Activated naive CD8-positive, alpha-beta T cell (primary cell): ENCODE measurements around the gene CD55.

ENCODE experiments used
- H3K27ac Mint-ChIP-seq: one replicate; pipeline ENCODE4 v1.8.0; 2021; ENCODE audit warnings: mixed read lengths
- H3K27me3 Mint-ChIP-seq: one replicate; pipeline ENCODE4 v1.8.0; 2021; ENCODE audit warnings: mixed read lengths
- H3K36me3 Mint-ChIP-seq: one replicate; pipeline ENCODE4 v1.8.0; 2021; ENCODE audit warnings: mixed read lengths
- H3K4me1 Mint-ChIP-seq: one replicate; pipeline ENCODE4 v1.8.0; 2021; ENCODE audit warnings: low read depth, mixed read lengths
- H3K4me3 Mint-ChIP-seq: one replicate; pipeline ENCODE4 v1.8.0; 2021; ENCODE audit warnings: mild to moderate bottlenecking, mixed read lengths
- H3K9me3 Mint-ChIP-seq: one replicate; pipeline ENCODE4 v1.8.0; 2021; ENCODE audit warnings: low read depth, mixed read lengths

CD55 gene

DNA sequence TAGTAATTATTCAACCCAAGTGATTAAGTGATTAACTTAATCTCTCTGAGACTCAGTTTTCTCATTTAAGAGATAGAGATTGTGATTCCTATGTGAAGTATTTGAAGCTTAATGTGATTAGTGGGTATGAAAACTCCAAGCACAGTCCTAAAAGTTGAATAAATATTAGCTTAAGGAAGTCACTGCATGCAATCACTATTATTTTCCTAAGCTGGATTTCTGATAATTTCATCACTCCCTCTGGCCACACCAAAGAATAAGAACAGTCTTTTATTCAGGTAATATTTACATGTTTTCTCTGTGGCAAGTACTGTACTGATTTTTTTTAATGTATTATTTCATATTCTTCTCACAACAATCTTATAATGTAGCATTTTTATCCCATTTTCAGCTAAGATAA lies 31.1 kb downstream of the CD55 start:
- Mint-ChIP-seq H3K4me3 (no peak overlapping the region), H3K27ac (no peak overlapping the region), H3K4me1 (peaks cover 94% of the 10 kb centered on the region), H3K9me3 (peaks cover 13% of the 10 kb centered on the region), H3K36me3 (peaks cover 56% of the 10 kb centered on the region), H3K27me3 (no peaks in the 10 kb centered on the region)

DNA sequence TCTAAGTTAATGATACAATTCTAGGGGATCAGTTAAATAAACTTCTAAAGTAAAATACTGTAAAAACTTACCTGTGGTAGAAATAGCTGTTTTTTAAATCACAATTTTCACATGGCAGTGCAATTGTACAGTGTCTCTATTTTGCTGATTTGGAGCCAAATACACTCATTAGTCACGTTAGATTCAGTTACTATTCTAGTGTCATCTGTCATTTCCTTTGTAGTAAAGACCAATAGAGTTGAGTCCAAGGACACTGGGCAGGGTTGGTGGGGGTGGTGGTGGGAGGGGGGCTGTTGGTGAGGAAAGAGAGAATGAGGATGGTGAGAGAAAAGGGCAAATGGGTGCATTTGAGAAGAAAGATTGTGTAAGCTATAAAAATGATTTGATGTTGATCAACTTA lies 33.6 kb downstream of the CD55 start:
- Mint-ChIP-seq H3K4me3 (peak overlapping the region; percentile 30), H3K9me3 (peaks cover 9% of the 10 kb centered on the region), H3K4me1 (peaks cover 89% of the 10 kb centered on the region), H3K27me3 (no peaks in the 10 kb centered on the region), H3K27ac (peak overlapping the region; percentile 75), H3K36me3 (peaks cover 41% of the 10 kb centered on the region)

DNA sequence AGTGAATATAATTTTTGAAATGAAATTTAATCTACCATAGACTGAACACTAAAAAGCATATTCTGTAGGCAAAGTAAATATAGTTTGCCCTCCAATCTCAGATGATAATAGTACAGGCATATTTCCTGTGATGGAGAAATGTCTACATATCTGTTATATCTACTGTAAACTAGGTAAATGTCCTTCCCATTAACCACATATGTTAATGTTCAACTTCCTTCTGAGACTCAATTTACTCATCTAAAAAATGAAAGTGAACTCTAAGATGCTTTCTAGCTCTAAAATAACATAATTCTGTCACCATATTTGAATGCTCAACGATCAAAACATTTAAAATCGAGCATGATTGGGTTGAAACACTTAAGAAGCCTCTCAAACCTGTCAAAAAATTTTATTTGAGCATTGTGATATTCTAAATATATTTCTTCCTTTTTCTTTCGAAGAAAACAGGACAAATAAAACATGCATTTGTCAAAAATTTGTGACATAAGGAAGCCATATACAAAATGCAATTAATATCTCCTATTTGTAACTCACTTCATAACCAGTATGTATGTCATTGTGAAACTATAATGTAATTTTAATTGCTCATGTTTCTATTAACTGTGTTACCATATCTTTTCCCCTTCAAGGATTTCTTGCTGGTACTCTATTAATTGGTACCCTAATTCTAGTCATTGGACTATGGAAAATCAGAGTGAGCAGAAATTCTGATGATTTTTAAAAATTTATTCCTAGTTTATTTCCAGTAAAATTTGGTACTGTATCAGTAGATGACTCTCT lies 34.2 kb downstream of the CD55 start:
- no peaks in the 10 kb centered on the region for H3K27me3 Mint-ChIP-seq
- H3K36me3 Mint-ChIP-seq: peaks cover 35% of the 10 kb centered on the region
- H3K4me3 Mint-ChIP-seq: no peak overlapping the region
- peaks cover 5% of the 10 kb centered on the region for H3K9me3 Mint-ChIP-seq
- H3K4me1 Mint-ChIP-seq: peaks cover 85% of the 10 kb centered on the region
- peak overlapping the region; percentile 68 for H3K27ac Mint-ChIP-seq

DNA sequence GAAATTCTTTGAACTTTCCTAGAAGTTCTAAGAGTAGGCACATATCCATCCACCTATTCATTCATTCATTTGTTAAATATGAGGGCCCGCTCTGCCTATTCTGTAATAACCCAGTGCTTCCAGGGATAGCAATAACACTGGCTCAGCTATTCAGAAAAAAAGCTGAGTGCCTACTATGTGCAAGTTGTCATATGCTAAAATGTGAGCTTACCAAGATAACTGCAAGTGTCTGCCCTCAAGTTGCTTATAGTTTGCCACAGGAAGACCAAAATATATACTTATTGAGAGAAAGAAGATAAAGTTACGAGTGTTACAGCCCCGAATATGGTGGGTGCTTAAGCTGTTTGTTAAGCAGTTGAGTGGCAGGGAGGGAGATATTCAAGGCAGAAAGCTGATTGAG lies 39.6 kb downstream of the CD55 start:
- H3K36me3 Mint-ChIP-seq: peaks cover 15% of the 10 kb centered on the region
- no peak overlapping the region for H3K27ac Mint-ChIP-seq
- no peak overlapping the region for H3K4me3 Mint-ChIP-seq
- no peaks in the 10 kb centered on the region for H3K27me3 Mint-ChIP-seq
- peaks cover 38% of the 10 kb centered on the region for H3K4me1 Mint-ChIP-seq
- H3K9me3 Mint-ChIP-seq: no peaks in the 10 kb centered on the region

DNA sequence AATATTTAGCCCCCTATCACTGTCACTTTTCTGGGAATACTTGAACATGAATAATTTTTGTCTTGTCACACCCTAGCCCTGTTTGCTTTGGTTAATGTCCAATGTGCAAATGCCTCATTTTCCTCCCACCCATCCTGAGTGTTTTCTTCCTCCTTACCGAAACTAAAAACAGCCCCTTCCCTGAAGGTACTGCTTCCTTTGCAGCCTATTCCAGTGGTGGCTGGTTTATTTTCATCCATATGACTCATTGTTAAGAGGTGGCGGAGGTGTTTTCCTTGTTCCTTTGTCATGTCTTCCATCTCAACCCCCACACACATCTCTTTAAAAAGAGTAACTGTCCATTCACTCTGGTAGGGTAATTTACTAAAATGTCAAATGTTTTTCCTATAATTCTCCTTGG lies 40.4 kb downstream of the CD55 start:
- Mint-ChIP-seq H3K27me3 (no peaks in the 10 kb centered on the region), H3K27ac (no peak overlapping the region), H3K4me3 (no peak overlapping the region), H3K4me1 (peaks cover 32% of the 10 kb centered on the region), H3K9me3 (no peaks in the 10 kb centered on the region), H3K36me3 (peaks cover 15% of the 10 kb centered on the region)

DNA sequence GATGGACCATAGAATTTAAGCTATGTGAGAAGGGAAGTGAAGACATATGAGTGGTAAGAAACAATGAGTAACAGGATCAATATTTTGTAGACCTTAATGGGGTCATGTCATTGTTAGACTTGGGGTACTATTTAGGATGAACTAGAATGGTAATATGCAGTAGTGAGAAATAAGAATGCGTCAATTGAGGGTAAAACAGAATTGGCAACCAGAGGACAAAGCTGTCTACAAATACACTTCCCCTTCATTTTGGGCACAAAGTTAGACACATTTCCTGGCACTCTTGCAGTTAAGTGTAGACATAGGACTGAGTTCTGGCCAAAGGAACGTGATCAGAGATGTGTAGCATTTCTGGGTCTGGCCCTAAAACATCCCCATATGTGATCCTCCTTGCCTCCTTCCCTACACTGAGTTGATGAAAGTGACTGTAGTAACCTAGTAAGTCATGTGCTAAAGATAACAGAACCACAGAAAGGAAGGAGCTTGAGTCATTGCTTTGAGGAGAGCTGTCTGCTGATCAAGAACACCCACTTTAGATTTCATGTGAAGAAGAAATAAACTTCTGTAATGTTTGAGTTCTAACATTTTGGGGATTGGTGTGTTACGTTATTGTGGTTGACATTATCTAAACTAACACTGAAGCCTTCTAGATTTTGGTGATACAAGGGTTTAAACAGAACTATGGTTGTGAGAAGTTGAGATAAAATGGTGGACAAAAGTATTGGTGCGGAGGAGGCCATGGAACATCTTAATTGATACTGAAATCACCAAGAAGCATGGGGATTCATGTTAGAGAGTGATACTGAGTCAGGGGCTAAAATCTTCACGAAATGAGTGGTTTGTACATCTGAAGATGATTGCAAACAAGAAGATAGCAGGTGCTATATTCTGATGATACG lies 41.7 kb downstream of the CD55 start:
- H3K4me3 Mint-ChIP-seq: no peak overlapping the region
- H3K27me3 Mint-ChIP-seq: no peaks in the 10 kb centered on the region
- peaks cover 19% of the 10 kb centered on the region for H3K4me1 Mint-ChIP-seq
- H3K9me3 Mint-ChIP-seq: no peaks in the 10 kb centered on the region
- no peak overlapping the region for H3K27ac Mint-ChIP-seq
- peaks cover 15% of the 10 kb centered on the region for H3K36me3 Mint-ChIP-seq

DNA sequence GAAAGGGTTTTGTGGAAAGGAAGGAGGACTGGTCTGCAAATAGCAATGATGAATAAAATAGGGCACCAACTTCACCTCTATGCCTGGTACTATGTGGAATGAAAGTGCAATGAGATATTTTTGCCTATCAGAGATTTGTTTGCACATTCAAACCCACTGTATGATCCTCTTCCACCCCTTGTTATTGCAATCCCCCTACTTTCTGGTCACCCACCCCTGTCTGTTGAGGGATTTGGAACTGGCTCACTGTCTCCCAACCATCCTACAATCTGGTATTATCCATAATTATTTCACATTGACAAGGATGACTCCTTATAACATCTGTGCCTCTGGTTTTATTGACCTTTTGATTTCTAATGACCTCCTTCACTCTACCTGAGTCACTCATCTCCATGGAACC lies 42.4 kb downstream of the CD55 start:
- no peaks in the 10 kb centered on the region for H3K9me3 Mint-ChIP-seq
- H3K36me3 Mint-ChIP-seq: peaks cover 14% of the 10 kb centered on the region
- peaks cover 13% of the 10 kb centered on the region for H3K4me1 Mint-ChIP-seq
- H3K27me3 Mint-ChIP-seq: no peaks in the 10 kb centered on the region
- no peak overlapping the region for H3K27ac Mint-ChIP-seq
- H3K4me3 Mint-ChIP-seq: no peak overlapping the region

DNA sequence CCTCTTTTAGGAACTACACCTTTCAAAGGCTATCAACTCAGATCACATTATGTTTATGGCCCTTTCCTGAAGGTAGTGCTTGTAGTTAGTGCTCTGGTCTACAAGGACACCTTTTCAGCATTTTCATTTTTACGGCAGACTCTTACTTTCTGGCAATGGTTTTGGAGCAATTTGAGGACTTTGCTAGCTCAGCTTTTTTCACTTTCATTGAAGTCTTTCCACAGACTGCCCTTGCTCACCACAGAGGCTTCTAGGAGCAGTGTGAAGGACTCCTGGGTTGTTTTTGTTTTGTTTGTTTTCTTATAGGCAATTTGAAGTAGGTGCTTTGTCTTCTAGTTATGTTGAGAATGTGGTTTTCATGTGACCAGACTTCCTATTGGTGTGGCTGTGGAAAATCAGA lies 43.1 kb downstream of the CD55 start:
- Mint-ChIP-seq H3K27ac (no peak overlapping the region), H3K36me3 (peaks cover 13% of the 10 kb centered on the region), H3K4me3 (no peak overlapping the region), H3K4me1 (peaks cover 9% of the 10 kb centered on the region), H3K9me3 (no peaks in the 10 kb centered on the region), H3K27me3 (no peaks in the 10 kb centered on the region)

DNA sequence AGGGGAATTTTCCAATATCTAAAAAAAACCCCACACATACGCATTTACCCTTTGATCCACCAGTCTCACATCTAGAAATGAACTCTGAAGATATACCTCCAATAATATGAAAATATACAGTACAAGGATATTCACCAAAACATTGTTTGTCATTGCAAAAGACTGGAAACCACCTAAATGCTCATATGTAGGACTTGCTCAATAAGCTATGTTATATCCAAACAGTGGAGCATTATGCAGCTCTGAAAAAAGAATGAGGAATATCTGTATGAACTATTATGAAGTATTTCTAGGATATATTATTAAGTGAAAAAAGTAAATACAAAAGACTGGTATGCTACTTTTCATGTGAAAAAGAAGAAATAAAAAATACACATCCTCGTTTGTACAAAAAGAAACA lies 43.6 kb downstream of the CD55 start:
- no peak overlapping the region for H3K27ac Mint-ChIP-seq
- no peaks in the 10 kb centered on the region for H3K9me3 Mint-ChIP-seq
- H3K4me1 Mint-ChIP-seq: peaks cover 8% of the 10 kb centered on the region
- no peak overlapping the region for H3K4me3 Mint-ChIP-seq
- H3K36me3 Mint-ChIP-seq: peaks cover 11% of the 10 kb centered on the region
- H3K27me3 Mint-ChIP-seq: no peaks in the 10 kb centered on the region

DNA sequence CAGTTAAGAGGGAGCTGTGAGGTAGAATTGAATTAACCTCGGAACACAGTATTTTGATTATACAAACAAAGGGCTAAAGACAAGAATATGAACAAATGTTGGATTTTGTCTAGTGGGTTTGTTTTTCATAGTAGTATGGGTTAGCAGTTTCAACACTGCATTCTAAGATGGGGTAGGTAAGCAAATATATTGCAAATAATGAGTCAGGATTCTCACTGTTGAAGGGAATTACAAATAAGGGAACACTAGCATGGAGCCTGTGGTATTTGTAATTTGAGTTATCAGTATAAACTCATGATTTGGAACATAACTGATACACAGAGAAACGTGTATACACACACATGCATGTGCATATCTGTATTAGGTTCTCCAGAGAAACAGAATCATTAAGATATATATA lies 44.5 kb downstream of the CD55 start:
- H3K27me3 Mint-ChIP-seq: no peaks in the 10 kb centered on the region
- H3K4me3 Mint-ChIP-seq: no peak overlapping the region
- H3K36me3 Mint-ChIP-seq: peaks cover 11% of the 10 kb centered on the region
- peaks cover 5% of the 10 kb centered on the region for H3K4me1 Mint-ChIP-seq
- no peaks in the 10 kb centered on the region for H3K9me3 Mint-ChIP-seq
- peak overlapping the region; percentile 56 for H3K27ac Mint-ChIP-seq

DNA sequence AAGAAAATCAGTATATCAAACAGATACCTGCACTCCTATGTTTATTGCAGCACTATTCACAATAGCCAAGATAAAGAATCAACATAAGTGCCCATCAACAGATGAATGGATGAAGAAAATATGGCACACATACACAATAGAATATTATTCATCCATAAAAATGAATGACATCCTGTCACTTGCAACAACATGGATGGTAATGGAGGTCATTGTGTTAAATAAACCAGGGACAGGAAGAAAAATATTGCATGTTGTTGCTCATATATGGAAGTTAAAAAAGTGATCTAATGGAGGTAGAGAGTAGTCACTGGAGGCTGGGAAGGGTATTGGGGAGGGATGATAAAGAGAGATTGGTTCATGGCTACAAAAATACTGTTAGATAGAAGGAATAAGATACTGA lies 67.2 kb downstream of the CD55 start:
- Mint-ChIP-seq H3K27me3 (no peaks in the 10 kb centered on the region), H3K27ac (peak overlapping the region; percentile 79), H3K4me3 (no peak overlapping the region), H3K36me3 (peaks cover 23% of the 10 kb centered on the region), H3K4me1 (peaks cover 20% of the 10 kb centered on the region), H3K9me3 (peaks cover 33% of the 10 kb centered on the region)

DNA sequence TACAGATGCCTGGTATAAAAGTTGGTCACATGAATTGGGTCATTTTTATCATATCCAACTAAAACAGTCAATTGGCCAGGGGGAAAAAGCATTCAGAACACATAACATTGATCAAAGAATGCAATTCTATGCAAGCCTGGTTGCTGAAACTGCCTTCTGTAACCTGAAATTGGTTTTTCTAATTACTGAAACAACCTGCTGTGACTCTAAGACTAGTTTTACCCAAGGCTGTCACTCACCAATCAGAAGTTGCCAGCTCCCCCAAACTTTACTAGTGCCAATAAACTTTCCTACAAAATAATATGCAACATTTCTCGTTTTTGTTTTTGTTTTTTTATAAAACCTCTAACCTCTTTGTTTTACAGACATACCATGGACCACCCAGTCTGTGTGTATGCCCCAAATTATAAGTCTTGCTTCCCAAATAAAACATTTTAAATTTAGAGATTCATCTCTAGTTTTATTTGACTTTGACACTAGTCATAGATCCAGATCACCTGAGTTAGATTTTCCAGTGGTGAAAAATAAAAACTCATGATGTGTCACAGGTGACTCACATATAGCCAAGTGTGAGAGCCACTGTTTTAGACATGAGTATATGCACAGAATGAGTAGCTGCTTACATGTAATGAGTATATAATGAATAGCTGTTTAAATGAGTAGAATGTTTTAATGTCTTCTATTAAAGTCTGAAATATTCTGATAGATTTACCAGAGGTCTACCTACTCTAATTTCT lies 68.4 kb downstream of the CD55 start:
- Mint-ChIP-seq H3K4me3 (peak overlapping the region; percentile 59), H3K27me3 (no peaks in the 10 kb centered on the region), H3K36me3 (peaks cover 23% of the 10 kb centered on the region), H3K4me1 (peaks cover 20% of the 10 kb centered on the region), H3K27ac (peak overlapping the region; percentile 99), H3K9me3 (peaks cover 26% of the 10 kb centered on the region)

DNA sequence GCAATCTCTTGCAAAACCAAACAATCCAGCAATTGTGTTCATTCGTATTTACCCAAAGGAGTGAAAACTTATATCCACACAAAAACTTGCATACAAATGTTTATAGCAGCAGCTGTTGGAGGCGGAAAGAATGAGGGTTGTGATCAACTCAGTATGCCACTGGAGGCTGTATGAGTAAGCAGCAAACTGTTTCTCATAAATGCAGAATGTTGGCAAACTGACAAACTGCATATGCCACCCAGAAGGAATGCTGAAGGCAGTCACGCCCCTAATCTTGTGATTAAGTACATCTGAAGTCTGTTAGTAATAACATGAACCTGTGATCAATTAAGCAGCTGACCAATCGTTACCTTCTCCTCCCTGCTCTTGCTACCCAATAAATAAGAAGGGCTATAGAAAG lies 72.1 kb downstream of the CD55 start:
- H3K9me3 Mint-ChIP-seq: peaks cover 7% of the 10 kb centered on the region
- H3K27me3 Mint-ChIP-seq: no peaks in the 10 kb centered on the region
- no peak overlapping the region for H3K4me3 Mint-ChIP-seq
- no peak overlapping the region for H3K27ac Mint-ChIP-seq
- peaks cover 3% of the 10 kb centered on the region for H3K36me3 Mint-ChIP-seq
- peaks cover 26% of the 10 kb centered on the region for H3K4me1 Mint-ChIP-seq

DNA sequence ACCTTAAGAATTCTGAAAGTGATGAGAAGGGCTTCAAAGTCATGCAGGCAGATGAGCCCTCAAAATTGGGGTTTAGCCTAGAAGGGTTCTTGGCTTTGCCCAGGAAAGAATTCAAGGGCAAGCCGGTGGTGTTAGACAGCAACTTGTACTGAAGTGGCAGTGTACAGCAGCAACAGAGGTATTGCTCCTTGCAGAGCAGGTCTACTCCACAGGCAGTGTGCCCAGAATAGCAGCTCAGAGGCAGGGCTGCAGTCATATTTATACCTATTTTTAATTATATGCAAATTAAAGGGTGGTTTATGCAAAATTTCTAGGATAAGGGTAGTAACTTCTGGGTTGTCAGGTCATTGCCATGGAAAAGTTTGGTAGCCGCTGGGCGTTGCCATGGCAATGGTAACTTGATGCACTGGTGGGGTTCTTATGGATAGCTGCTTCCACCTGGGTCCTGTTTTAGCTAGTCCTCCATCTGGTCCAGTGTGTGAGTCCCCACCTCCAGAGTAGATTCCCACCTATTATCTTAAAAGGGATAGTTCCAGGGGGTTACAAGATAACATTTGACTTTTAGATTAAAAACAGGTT lies 74.8 kb downstream of the CD55 start:
- Mint-ChIP-seq H3K27ac (no peak overlapping the region), H3K27me3 (no peaks in the 10 kb centered on the region), H3K4me1 (peaks cover 9% of the 10 kb centered on the region), H3K4me3 (no peak overlapping the region), H3K9me3 (peaks cover 4% of the 10 kb centered on the region), H3K36me3 (no peaks in the 10 kb centered on the region)

DNA sequence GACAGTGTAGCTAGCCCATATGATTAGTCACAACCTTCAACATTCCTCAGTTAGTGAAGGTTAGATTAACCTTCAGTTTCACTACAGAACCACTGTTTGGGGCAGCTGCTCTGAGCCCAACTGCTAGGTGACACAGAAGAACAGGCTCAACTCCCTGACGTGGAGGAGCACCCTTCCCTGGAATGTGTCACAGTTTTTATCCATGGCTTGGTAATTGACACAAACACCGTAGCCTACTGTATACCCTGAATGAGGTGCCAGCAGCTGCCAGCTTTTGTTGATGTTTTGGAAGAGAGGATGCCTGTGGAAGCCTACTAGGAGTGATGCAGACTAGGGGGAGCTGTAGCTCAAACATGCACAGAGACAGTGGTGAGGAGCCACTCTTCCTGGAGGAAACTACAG lies 76.0 kb downstream of the CD55 start:
- Mint-ChIP-seq H3K4me3 (no peak overlapping the region), H3K27ac (no peak overlapping the region), H3K4me1 (peaks cover 9% of the 10 kb centered on the region), H3K9me3 (no peaks in the 10 kb centered on the region), H3K36me3 (no peaks in the 10 kb centered on the region), H3K27me3 (no peaks in the 10 kb centered on the region)
